HG03378 (cell line): Measurements from ENCODE around the gene SLC1A2.

Experiments used
- ATAC-seq: cut with Tn5 transposase; IDR thresholded peaks from one replicate; pipeline ENCODE4 v1.9.1; 2021; ENCODE audit warnings: mild to moderate bottlenecking, moderate library complexity; ENCODE audit not compliant: unreplicated experiment

Gene SLC1A2

DNA sequence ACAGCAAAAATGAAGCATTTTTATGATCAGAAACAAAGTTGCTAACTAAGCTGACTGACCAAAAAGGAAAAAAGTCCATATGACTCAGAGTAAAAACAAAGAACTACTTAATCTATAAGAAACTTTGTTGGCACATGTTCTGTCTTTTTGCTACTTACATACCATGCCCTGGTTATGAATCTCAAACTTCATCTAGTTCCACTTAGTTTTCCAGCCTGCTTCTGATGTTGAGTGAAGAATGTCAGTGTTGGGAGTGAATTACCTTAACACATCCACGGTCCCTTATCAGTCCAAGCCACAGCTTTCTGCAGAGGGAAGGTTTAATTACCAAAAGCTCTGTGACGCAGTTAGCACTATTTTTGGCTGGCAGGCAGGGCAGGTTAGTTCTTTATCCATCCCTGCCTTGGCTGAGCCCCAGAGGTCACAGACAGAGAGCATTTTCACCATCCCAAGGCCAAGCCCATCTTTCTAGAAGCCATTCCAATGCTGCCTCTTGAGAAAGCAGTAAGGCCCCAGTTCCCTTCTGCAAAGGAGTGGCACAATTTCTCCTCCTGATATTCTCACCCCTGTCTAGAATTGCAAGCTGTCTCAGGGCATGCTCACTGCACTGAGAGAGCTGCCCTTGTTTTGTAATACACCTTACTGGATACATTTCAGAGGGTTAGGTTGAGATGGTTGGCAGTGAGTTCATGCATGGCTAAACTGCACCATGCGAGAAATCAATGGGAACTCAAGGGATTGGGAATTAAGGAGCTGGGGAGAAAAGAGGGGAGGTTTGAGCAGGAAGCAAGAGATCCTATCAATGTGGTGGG is 67.1 kb downstream of the SLC1A2 start:
- ATAC-seq = no peak

DNA sequence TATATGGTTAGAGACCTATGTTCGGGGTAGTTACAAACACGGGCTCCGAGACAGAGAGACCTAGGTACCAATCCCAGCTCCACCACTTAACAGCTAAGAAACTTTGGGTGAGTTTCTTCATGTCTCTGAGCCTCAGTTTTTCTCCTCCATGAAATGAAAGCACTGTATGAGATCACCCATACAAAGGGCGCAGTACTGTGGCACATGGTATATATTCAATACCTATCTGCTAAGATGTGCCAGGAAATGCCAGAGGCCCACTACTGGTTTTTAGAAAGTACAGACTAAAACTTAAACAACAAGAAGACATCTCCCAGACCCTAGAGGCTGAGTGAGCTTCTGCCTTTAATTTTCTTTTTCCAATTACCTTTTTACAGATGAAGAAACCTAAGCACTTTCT is 69.5 kb downstream of the SLC1A2 start:
- no peak for ATAC-seq

DNA sequence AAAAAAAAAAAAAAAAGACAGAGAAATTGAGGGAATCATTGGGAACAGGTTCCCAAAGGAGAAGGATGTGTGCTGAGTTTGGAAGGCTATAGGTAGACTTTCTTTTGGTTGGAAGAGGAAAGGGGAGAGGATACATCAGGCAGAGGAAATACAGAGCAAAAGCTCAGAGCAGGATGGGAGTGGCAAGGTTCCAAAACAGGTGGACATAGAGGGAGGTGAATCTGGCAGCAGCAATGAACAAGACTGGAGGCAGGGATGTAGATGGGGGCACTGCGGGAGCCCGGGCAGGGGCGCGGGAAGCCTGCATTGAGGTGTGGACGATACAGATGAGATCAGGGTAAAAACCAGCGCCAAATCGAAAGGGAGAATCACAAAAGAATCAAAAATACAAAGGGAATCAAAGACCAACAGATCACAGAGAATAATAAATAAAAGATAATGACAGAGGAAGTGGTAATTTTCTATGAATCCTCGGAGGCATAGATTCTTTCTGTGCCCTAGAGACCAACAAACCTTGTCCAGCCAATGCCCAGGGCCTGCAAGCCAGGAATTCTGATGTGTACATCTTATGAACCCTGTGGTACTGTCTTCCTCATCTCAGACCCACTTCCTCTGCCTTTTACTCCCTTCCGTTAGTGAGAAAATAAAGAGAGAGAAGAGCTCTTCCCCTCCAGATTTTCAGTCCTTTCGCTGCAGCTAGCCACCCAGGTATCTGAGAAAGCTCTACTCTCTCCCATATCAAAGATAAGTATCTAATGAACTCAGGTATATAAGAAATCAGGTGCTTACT is 70.3 kb downstream of the SLC1A2 start:
- ATAC-seq = no peak

DNA sequence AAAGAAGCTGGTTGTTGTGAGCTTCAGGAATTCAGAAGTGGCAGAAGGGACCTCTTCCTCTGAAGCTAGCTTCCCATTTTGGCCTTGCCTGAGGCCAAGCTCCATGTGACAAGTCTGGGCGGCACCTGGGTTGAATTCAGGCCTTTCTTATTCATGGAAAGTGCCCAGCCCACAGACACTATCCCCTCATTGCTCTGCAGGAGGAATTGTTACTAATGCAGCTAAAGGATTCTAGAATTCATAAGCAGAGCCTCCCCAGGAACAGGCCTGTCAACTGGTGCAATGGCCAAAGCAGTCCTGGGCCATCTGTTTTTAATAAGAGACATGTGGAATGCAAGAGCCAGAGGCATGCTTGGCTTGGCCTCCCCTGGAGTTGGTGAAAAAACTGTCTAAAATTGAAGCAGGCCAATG is 71.4 kb downstream of the SLC1A2 start:
- ATAC-seq = no peak

DNA sequence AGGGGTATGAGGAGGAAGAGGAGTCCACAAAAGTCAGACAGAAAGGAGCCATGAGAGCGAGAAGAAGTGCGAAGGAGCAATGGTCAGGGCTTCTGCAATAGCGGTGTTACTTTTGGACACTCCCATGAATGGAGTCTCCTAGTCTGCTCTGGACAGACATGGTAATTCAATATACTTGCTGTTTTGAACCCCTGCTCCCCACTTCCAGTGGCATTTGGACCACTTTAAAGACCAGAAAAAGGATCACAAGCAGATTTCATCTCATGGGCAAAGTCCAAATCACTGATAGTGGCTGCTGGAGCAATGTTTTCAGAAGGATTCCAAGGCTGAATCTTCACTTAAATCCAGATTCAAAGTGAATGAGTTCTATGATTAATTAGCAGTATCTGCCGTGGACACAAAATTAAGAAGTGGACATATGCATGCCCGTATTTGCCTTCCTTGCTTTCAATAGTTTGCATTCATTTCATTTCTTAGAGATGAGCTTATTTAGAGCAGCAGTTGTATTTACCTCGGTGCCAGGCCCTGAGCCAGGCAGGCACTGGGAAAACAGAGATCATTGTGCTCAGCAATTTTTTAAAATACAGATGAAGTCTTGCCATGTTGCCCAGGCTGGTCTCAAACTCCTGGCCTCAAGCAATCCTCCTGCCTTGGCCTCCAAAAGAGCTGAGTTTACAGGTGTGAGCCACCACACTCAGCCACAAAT is 72.0 kb downstream of the SLC1A2 start:
- no peak for ATAC-seq

DNA sequence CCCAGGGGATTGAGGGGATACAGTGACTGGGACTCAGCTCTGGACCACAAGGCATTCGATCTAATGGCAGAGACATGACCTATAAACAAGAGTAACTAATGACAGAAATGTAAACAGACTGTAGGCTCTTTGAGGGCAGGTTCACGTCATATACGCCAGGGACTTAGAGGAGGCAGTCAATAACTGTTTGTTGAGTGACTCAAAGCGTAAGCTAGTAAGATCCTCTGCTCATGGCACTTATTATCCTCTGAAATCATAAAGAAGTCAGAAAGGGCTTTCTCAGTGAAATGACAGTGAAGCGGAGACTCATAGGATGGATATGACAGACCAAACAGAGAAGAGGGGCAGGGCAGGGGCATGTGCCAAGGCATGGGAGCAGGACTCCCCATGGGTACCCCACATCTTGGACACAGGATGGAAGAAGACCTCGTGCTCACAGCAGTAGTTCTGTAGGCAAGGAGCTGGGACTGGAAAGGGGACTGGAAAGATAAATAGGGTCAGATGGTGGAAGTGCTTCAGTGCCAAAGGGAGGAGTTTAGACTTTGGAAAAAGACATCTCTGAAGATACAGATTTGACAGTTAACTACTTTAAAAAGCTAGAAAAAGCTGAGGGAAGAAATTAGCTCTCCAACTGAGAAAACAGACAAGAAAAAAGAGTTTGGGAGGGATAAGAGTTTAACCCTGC is 72.7 kb downstream of the SLC1A2 start:
- no peak for ATAC-seq

DNA sequence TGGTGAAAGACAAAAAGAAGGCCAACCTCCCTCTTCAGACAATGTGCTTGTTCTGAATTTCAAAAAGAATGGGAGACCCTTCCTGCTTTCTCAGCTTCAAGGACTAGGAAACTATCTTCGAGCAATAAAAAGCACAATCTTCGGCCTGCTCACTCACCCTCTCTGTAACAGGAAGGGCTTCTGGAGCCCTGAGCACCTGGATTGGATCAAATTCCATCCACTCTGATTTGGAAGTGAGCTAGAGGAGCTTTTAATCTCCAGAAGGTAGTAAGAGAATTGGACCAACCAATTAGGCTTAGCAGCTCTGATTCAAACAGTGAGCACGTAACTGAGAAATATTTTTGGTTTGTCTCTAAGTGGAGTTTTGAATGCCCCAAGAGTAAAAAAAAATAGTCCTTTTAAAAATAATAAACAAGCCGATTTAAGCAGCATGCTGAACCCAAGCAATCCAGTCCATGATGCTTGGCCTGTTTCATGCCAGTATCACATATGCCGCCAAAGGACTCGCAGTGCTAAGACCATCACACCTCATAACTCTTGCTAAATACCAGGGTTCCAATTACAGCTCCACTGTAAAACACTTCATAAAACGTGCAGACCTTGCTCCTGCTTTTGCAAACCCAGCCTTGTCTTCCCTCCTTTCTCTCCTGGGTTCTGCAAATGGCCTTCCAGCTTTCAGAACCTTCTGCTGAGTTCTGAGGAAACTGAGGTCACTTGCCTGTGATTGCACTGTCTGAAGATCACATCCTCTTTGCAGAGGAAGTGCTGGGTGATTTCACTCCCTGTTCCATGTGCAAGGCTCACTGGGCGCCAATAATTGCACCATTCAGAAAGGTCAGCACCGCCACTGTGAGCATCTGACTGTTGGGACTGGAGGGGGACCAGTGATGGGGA is 74.4 kb downstream of the SLC1A2 start:
- ATAC-seq = no peak

DNA sequence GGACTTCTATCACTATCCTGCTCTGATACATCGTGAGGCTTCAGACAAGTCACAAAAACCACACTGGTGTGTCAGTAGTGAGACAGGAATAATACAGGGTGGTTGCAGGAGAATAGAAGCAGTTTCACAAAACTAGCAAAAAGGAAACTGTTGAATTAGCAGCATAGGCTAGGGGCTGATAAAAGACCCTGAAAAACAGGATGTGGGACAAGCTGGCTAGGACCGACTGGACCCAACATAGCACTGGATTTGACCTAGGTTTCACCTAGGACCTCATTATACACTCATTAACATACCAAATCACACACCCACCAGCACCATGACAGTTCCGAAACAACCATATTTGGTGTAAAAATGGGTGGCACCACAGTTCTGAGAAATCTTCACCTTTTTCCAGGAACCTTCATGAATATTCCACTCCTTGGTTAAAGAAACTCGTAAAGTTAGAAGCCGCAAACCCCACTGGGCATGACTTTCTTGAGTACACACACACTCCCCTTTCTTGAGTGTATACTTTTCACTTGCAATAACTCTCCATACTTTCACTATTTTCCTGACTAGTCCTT is 76.2 kb downstream of the SLC1A2 start:
- peak; percentile 57 for ATAC-seq

DNA sequence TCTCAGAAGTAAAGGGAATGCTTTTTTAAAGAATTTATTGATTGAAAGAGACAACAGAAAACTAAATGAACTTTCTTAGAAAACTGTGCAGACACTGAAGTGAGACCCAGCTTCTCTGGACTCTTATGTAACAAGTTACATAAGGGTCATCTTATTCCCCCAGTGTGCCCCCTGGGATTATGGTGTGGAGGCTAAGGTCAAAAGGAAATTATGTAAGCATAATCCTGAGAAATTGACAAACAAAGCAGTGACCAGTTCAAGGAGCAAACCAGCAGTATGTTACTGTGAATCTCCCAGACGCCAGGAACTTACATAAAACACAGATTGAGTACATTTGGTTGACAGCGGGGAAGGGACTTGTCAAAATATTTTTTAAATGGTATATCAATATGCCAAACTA is 78.6 kb downstream of the SLC1A2 start:
- ATAC-seq = no peak

DNA sequence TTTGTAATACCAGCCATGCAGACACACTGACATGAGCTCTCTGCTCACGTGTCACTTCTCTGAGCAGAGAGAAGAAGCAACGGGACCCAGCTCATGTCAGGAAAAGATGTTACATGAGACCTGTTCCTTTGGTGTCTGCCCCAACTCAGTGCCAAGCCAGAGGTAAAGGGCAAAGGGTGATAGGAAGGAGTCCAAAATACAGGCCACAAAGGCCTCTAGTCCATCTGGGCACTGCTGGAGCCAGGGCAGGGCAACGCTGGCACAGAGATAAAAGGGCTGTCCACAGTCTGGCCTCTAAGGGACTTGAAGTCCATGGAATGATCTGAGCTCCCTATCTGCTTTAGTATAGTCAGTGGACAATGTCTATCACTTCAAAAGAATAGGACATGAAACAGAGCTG is 79.3 kb downstream of the SLC1A2 start:
- no peak for ATAC-seq

DNA sequence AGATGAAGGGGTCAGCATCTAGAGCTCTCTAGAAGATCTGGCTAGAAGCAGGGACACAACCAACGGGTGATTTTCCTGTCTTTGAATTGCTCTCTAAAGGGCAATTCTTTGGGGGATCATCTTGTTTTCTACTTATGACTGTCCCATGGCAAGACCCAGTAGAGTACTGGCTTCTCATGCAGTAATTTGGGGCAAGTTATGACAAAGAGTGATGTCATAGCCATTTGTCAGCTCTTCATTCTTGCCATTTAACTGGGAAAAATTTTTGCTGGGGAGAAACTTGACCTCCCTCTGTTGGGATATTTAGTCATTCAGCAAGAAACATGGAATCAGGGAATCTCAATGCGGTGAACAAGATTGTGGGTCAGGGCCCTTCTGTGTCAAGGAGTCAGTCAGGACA is 80.4 kb downstream of the SLC1A2 start:
- ATAC-seq = no peak

DNA sequence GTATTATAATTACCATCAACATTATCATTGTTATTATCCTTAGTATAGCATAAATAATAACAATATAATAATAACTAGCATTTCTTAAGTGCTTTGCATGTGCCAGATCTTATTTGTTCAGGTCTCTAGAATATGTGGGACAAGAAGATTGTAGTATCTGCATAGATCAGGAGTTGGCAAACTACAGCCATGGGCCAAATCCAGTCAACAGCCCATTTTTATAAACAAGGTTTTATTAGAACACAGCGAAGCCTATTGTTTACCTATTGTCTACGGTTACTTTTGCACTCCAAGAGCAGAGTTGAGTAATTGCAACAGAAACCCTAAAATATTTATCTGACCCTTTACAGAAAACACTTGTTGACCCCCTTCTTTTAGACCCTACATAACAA is 81.4 kb downstream of the SLC1A2 start:
- no peak for ATAC-seq

DNA sequence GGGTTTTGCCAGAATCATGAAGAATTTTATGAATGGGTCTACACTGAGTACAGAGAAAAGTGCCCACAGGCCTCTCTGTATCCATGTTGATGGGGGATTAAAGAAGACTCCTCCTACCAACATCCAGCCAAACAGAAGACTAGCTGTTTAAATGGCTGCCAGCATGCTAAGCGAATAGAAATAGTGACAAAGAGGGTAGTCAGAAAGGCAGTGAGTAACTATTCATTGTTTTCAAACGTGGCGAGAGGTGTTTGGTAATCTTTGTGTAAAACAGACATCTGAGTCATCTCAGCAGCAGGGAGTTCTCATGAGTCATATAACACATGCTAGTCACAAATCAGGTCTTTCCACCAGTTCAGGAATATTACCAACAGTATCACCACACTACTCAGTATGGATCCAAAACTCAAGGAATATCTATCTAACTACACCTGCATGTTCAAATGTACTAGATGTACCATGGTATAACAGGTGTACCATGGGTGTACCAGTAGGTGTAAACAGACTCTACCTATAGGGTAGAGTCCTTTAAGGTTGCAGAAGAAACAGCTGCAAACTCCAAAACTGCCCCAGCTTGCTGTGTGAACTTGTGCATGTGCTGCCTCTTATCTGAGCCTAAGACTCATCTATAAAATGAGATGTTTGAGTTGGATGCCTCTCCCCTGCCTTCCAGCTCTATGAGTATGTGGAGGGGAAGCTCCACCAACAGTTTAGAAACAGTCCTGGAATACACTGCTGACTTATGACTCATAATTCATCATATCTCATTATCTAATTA is 82.0 kb downstream of the SLC1A2 start:
- no peak for ATAC-seq

DNA sequence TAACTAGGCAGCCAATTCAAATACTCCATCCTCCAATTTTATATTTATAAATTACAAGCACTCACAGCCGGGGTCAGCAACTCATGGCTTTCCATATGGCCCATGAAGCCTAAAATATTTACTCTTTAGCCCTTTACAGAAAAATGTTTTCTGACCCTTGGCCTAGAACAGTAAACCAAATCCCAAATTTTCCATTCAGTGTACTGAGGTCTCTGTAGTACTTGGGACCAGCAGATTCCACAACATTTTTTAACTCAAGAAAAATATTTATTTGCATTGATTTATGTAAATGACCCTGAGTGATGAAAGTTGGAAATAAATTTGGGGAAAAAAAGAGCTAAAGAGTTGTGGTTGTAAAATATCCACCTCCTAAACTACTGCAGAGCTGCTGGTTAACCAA is 82.6 kb downstream of the SLC1A2 start:
- ATAC-seq = no peak

DNA sequence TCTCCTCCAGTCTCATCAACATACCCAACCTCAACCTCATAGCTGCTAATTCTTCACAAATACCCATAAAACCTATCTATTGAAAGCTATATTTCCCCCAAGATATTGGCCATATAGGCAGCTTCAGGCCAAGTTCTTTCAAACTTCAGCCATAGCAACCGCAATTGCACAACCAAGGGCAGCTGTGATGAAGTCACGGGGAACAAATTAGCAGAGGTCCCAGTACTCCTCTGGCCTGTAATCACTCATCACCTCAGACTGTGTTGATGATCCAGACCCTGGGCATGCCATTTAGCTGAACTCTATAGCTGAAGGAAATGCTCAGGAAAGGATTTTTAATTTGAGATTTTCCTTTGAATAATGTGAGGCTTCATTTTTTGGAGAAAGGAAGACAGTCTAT is 84.1 kb downstream of the SLC1A2 start:
- ATAC-seq = no peak

DNA sequence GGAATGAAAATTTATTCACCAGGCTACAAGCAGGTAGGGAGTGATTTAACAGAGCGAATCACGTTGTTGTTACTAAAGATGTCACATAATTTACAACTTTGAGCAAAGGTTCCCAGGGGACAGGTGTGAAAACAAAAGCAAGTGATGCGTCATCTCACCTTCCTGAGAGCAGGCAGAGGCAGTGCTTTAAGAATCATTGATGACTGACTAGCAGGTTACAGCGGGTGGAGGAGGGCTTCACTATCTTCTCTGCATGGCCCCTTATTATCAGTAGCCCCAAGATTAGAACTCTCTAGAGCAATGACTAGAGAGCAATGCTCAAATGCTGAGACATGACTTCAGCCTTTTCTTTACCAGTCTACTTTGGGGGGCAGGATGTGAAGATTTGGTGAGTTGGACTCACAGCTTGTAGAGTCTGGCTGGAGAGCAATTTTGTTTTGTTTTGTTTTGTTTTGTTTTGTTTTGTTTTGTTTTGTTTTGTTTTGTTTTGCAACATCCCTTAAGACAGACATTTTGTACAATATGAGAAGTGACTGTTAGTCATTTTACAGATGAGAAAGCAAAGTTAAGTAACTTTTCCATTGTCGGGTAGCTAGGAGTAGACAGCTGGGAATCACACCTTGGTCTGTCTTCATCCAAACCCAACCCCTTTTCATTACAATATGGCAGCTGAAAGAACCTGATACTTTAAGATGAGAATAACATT is 84.8 kb downstream of the SLC1A2 start:
- ATAC-seq = peak; percentile 78

DNA sequence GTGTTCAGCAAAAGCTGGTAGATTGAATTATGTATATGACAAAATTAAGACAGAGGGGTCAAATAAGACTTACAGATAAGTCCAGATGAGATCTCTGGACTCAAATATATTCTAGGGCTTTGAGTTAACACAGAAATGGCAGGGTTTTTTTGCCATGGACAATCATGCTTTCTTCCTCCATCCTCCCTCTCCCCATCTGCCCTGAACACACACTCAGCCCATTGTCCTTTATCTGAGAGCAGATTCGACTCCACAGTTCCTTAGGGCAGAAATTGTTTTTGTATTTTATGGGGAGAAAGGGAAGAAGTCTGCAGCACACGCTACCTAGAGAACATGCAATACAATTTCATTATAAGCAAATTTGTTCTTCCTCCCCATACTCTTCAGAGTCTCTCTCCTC is 86.8 kb downstream of the SLC1A2 start:
- no peak for ATAC-seq

DNA sequence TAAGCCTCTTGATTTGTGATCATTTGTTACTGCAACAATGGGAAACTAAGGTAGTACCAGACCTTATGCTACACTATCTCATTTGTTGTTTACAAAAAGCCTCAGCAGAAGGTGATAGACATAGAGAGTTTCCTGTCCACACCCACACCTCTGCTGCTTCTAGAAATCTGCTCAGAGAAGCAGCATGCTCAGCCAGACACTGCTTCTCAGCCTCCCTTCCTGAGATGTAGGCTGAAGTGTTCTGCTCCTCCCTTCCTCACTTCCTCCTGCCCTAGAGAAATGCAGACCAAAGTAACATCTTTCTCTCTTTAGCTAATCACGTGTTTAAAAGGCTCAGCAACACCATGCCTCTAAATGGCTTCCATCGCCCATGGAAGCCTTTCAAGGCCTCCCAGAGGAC is 88.4 kb downstream of the SLC1A2 start:
- ATAC-seq = peak; percentile 53
